Measurements from ENCODE around the gene PCDHB3. TPM values are rescaled to one million over a fixed set of nuclear protein-coding genes. Genes with fewer than 3 reads are reported as not detected.
"Not testable (repeated sequence)": the region's sequence is repeated elsewhere in the genome, so short reads cannot be mapped to it uniquely, and the experiment has no call there.

Gene PCDHB3
- total RNA-seq, 4 donors from 2014 or later = 0.84 to 1.6 (median 1.3) TPM

DNA sequence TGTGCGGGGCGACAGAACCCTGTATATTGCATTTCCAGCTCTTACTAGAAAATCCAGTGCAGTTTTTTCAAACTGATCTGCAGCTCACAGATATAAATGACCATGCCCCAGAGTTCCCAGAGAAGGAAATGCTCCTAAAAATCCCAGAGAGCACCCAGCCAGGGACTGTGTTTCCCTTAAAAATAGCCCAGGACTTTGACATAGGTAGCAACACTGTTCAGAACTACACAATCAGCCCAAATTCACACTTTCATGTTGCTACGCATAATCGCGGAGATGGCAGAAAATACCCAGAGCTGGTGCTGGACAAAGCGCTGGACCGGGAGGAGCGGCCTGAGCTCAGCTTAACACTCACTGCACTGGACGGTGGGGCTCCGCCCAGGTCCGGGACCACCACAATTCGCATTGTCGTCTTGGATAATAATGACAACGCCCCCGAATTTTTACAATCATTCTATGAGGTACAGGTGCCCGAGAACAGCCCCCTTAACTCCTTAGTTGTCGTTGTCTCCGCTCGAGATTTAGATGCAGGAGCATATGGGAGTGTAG, 35.5 kb downstream of the PCDHB3 start:
- no peak for DNase-seq (ENCODE audit: low spot score in 2 of 2)
- WGBS, 2 donors = 45 to 54% methylated on average over 19 of the region's 19 CpGs
- no peak for TF ChIP-seq POLR2A (IDR thresholded peaks at IDR 0.05)
- TF ChIP-seq, protein P1, sequence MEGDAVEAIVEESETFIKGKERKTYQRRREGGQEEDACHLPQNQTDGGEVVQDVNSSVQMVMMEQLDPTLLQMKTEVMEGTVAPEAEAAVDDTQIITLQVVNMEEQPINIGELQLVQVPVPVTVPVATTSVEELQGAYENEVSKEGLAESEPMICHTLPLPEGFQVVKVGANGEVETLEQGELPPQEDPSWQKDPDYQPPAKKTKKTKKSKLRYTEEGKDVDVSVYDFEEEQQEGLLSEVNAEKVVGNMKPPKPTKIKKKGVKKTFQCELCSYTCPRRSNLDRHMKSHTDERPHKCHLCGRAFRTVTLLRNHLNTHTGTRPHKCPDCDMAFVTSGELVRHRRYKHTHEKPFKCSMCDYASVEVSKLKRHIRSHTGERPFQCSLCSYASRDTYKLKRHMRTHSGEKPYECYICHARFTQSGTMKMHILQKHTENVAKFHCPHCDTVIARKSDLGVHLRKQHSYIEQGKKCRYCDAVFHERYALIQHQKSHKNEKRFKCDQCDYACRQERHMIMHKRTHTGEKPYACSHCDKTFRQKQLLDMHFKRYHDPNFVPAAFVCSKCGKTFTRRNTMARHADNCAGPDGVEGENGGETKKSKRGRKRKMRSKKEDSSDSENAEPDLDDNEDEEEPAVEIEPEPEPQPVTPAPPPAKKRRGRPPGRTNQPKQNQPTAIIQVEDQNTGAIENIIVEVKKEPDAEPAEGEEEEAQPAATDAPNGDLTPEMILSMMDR (IDR thresholded peaks at IDR 0.05) = no peak
- no peak overlapping the region for H3K4me3 ChIP-seq (ENCODE audit: low read depth, poor library complexity, severe bottlenecking)
- intact Hi-C loops (cut with DNase I; ENCODE audit: low total_unique reads) = no loop called here

DNA sequence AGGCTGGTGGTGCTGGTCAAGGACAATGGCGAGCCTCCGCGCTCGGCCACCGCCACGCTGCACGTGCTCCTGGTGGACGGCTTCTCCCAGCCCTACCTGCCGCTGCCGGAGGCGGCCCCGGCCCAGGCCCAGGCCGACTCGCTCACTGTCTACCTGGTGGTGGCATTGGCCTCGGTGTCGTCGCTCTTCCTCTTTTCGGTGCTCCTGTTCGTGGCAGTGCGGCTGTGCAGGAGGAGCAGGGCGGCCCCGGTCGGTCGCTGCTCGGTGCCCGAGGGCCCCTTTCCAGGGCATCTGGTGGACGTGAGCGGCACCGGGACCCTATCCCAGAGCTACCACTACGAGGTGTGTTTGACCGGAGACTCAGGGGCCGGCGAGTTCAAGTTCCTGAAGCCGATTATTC, 37.1 kb downstream of the PCDHB3 start:
- intact Hi-C loops (cut with DNase I; ENCODE audit: low total_unique reads); H3K4me3 ChIP-seq (ENCODE audit: low read depth, poor library complexity, severe bottlenecking); DNase-seq (ENCODE audit: low spot score in 2 of 2): not testable (repeated sequence)
- WGBS, 2 donors = 49 to 51% methylated on average over 15 to 32 of the region's 34 CpGs

DNA sequence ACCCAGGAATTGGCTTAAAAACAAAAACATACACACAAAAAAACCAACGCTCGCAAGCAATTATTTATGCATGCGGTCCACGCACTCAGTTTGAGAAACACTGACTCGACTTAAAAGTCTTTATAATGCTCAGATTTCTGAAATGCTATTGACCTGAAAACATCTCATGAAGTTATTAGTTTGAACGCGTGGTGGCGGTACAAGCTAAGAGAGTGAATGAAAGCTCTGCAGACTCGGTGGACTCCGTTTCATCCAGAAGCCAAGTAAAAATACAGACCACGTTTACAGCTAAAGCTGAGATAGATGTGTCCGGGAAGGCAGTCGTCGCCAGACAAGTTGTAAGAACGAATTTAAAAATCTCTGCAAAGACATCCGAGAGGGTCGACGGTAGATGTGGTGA, 49.5 kb downstream of the PCDHB3 start, which contains the start of gene PCDHB6:
Gene PCDHB6 (plus strand): TSS at position 246 of the 400 bp plus-strand sequence. CDS start 201 bp downstream, outside the sequence.
- no peak for DNase-seq (ENCODE audit: low spot score in 2 of 2)
- TF ChIP-seq POLR2A (IDR thresholded peaks at IDR 0.05) = no peak
- TF ChIP-seq, protein P1 (IDR thresholded peaks at IDR 0.05) = no peak
- intact Hi-C loops (cut with DNase I; ENCODE audit: low total_unique reads) = no loop called here
- no peak within 1 kb of the TSS for H3K4me3 ChIP-seq (ENCODE audit: low read depth, poor library complexity, severe bottlenecking)
- 11 to 20% methylated on average over 18 of the region's 18 CpGs for WGBS, 2 donors

DNA sequence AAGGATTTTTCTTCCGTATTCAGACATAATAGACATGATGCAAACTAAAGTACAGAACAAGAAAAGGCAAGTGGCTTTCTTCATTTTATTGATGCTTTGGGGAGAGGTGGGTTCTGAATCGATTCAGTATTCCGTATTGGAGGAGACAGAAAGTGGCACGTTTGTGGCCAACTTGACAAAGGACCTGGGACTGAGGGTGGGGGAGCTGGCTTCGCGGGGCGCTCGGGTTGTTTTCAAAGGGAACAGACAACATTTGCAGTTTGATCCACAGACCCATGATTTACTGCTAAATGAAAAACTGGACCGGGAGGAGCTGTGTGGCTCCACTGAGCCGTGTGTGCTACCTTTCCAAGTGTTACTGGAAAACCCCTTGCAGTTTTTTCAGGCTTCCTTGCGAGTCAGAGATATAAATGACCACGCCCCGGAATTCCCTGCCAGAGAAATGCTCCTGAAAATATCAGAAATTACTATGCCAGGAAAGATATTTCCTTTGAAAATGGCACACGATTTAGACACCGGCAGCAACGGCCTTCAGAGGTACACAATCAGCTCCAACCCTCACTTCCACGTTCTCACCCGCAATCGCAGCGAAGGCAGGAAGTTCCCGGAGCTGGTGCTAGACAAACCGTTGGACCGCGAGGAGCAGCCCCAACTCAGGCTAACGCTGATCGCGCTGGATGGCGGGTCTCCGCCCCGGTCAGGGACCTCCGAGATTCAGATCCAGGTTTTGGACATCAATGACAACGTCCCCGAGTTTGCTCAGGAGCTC, 50.1 kb downstream of the PCDHB3 start:
- 40 to 47% methylated on average over 23 to 33 of the region's 33 CpGs for WGBS, 2 donors
- TF ChIP-seq POLR2A (IDR thresholded peaks at IDR 0.05) = no peak
- TF ChIP-seq, protein P1 (IDR thresholded peaks at IDR 0.05) = no peak
- DNase-seq (ENCODE audit: low spot score in 2 of 2) = no peak
- intact Hi-C loops (cut with DNase I; ENCODE audit: low total_unique reads) = no loop called here
- no peak overlapping the region for H3K4me3 ChIP-seq (ENCODE audit: low read depth, poor library complexity, severe bottlenecking)

DNA sequence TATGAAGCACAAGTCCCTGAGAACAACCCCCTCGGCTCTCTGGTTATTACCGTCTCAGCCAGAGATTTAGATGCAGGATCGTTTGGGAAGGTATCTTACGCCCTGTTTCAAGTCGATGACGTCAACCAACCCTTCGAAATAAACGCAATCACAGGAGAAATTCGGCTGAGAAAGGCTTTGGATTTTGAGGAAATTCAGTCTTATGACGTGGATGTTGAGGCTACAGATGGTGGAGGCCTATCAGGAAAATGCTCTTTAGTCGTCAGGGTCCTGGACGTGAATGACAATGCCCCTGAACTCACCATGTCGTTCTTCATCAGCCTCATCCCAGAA, 50.7 kb downstream of the PCDHB3 start:
- no peak for DNase-seq (ENCODE audit: low spot score in 2 of 2)
- intact Hi-C loops (cut with DNase I; ENCODE audit: low total_unique reads) = no loop called here
- 36 to 46% methylated on average over 13 of the region's 13 CpGs for WGBS, 2 donors
- no peak overlapping the region for H3K4me3 ChIP-seq (ENCODE audit: low read depth, poor library complexity, severe bottlenecking)
- TF ChIP-seq POLR2A (IDR thresholded peaks at IDR 0.05) = no peak
- TF ChIP-seq, protein P1 (IDR thresholded peaks at IDR 0.05) = no peak

DNA sequence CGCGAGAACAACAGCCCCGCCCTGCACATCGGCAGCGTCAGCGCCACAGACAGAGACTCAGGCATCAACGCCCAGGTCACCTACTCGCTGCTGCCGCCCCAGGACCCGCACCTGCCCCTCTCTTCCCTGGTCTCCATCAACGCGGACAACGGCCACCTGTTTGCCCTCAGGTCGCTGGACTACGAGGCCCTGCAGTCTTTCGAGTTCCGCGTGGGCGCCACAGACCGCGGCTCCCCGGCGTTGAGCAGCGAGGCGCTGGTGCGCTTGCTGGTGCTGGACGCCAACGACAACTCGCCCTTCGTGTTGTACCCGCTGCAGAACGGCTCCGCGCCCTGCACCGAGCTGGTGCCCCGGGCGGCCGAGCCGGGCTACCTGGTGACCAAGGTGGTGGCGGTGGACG, 51.4 kb downstream of the PCDHB3 start:
- intact Hi-C loops (cut with DNase I; ENCODE audit: low total_unique reads); DNase-seq (ENCODE audit: low spot score in 2 of 2); H3K4me3 ChIP-seq (ENCODE audit: low read depth, poor library complexity, severe bottlenecking): not testable (repeated sequence)
- WGBS, 2 donors = 21 to 41% methylated on average over 11 to 21 of the region's 41 CpGs

DNA sequence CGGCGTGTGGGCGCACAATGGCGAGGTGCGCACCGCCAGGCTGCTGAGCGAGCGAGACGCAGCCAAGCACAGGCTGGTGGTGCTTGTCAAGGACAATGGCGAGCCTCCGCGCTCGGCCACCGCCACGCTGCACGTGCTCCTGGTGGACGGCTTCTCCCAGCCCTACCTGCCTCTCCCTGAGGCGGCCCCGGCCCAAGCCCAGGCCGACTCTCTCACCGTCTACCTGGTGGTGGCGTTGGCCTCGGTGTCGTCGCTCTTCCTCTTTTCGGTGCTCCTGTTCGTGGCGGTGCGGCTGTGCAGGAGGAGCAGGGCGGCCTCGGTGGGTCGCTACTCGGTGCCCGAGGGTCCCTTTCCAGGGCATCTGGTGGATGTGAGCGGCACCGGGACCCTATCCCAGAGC, 51.8 kb downstream of the PCDHB3 start:
- WGBS, 2 donors = 29% methylated on average over 7 to 11 of the region's 36 CpGs
- DNase-seq (ENCODE audit: low spot score in 2 of 2) = not testable (repeated sequence)

More for the DNA sequence above, 51.8 kb downstream of the PCDHB3 start:
- intact Hi-C loops (cut with DNase I; ENCODE audit: low total_unique reads); H3K4me3 ChIP-seq (ENCODE audit: low read depth, poor library complexity, severe bottlenecking): not testable (repeated sequence)

Other genes starting within 250 kb of the PCDHB3 start
- gene PCDHA10, start 244.6 kb upstream of the PCDHB3 start, total RNA-seq = 1 to 10 TPM in 1 of 4 donors, under 1 TPM in 3; 0.08 to 1.0 (median 0.55) TPM
- under 1 TPM in 3 of 4 donors, not detected in 1; 0.17 to 0.94 (median 0.34) TPM for gene PCDHA11, start 231.5 kb upstream of the PCDHB3 start, total RNA-seq
- under 1 TPM in 3 of 4 donors, not detected in 1; 0.04 to 0.39 (median 0.25) TPM for gene PCDHA12, start 225.2 kb upstream of the PCDHB3 start, total RNA-seq
- gene PCDHA13, start 218.3 kb upstream of the PCDHB3 start, total RNA-seq = under 1 TPM in 3 of 4 donors, not detected in 1; 0.16 to 0.34 (median 0.30) TPM
- under 1 TPM in 2 of 4 donors, not detected in 2; 0.16 to 0.17 TPM for gene PCDHAC1, start 174.2 kb upstream of the PCDHB3 start, total RNA-seq
- gene PCDHAC2, start 134.0 kb upstream of the PCDHB3 start, total RNA-seq = under 1 TPM in 3 of 4 donors, not detected in 1; 0.21 to 0.29 (median 0.27) TPM
- gene PCDHB1, start 49.1 kb upstream of the PCDHB3 start, total RNA-seq = not detected
- 1 to 10 TPM; 2.3 to 6.2 (median 3.2) TPM for gene PCDHB2, start 5.9 kb upstream of the PCDHB3 start, total RNA-seq
- gene PCDHB4, start 21.3 kb downstream of the PCDHB3 start, total RNA-seq = 1 to 10 TPM; 1.1 to 2.8 (median 2.0) TPM
- gene PCDHB5, start 34.7 kb downstream of the PCDHB3 start, total RNA-seq = 1 to 10 TPM in 2 of 4 donors, under 1 TPM in 1, not detected in 1; 0.49 to 4.9 (median 1.4) TPM
- gene PCDHB6, start 49.6 kb downstream of the PCDHB3 start, total RNA-seq = 1 to 10 TPM in 2 of 4 donors, under 1 TPM in 1, not detected in 1; 0.93 to 1.3 (median 1.3) TPM
- 1 to 10 TPM in 1 of 4 donors, under 1 TPM in 3; 0.49 to 1.1 (median 0.58) TPM for gene PCDHB7, start 72.2 kb downstream of the PCDHB3 start, total RNA-seq
- gene PCDHB8, start 77.3 kb downstream of the PCDHB3 start, total RNA-seq = 1 to 10 TPM in 2 of 4 donors, under 1 TPM in 2; 0.10 to 1.2 (median 0.76) TPM
- gene PCDHB16, start 81.9 kb downstream of the PCDHB3 start, total RNA-seq = 1 to 10 TPM in 3 of 4 donors, under 1 TPM in 1; 0.55 to 3.2 (median 1.9) TPM
- 1 to 10 TPM in 2 of 4 donors, under 1 TPM in 2; 0.38 to 2.2 (median 1.2) TPM for gene PCDHB9, start 86.7 kb downstream of the PCDHB3 start, total RNA-seq
- 1 to 10 TPM in 2 of 4 donors, under 1 TPM in 2; 0.19 to 1.5 (median 0.76) TPM for gene PCDHB10, start 91.9 kb downstream of the PCDHB3 start, total RNA-seq
- 1 to 10 TPM in 3 of 4 donors, under 1 TPM in 1; 0.63 to 1.7 (median 1.4) TPM for gene PCDHB11, start 99.2 kb downstream of the PCDHB3 start, total RNA-seq
- 1 to 10 TPM in 2 of 4 donors, under 1 TPM in 1, not detected in 1; 0.49 to 3.2 (median 2.3) TPM for gene PCDHB12, start 108.2 kb downstream of the PCDHB3 start, total RNA-seq
- gene PCDHB13, start 113.4 kb downstream of the PCDHB3 start, total RNA-seq = 1 to 10 TPM; 3.3 to 9.0 (median 5.0) TPM
- 1 to 10 TPM; 5.4 to 7.5 (median 6.2) TPM for gene PCDHB14, start 122.9 kb downstream of the PCDHB3 start, total RNA-seq
- 1 to 10 TPM in 3 of 4 donors, under 1 TPM in 1; 0.46 to 2.0 (median 1.4) TPM for gene PCDHB15, start 144.9 kb downstream of the PCDHB3 start, total RNA-seq
- gene SLC25A2, start 203.6 kb downstream of the PCDHB3 start, total RNA-seq = 1 to 10 TPM in 1 of 4 donors, under 1 TPM in 2, not detected in 1; 0.66 to 5.0 (median 0.67) TPM
- 10 to 100 TPM; 46.9 to 76.0 (median 64.9) TPM for gene TAF7, start 220.3 kb downstream of the PCDHB3 start, total RNA-seq
- gene PCDHGA1, start 230.0 kb downstream of the PCDHB3 start, total RNA-seq = under 1 TPM in 3 of 4 donors, not detected in 1; 0.52 to 0.54 (median 0.53) TPM
- gene PCDHGA2, start 238.3 kb downstream of the PCDHB3 start, total RNA-seq = 1 to 10 TPM; 1.4 to 5.3 (median 1.9) TPM
- gene PCDHGA3, start 243.4 kb downstream of the PCDHB3 start, total RNA-seq = 1 to 10 TPM; 1.0 to 3.5 (median 2.9) TPM
- 1 to 10 TPM in 3 of 4 donors, under 1 TPM in 1; 0.30 to 1.3 (median 1.1) TPM for gene PCDHGB1, start 249.6 kb downstream of the PCDHB3 start, total RNA-seq